DOHH2 (cell line): ENCODE data around the gene RNF180.

Experiments used
- H3F3A ChIP-seq: fragments of 200-600 bp; sonication (generic), shearing (Covaris generic); 2 replicates; pipeline ENCODE4 v1.6.0; 2016; ENCODE audit warnings: antibody characterized with exemption, mild to moderate bottlenecking; ENCODE audit not compliant: control insufficient read depth, insufficient read depth
- H3K27ac ChIP-seq: fragments of 200-600 bp; sonication (generic); 2 replicates; pipeline ENCODE4 v1.5.1; 2014; ENCODE audit warnings: low read depth, mild to moderate bottlenecking, low read length, moderate library complexity
- H3K27me3 ChIP-seq: fragments of 200-600 bp; sonication (generic); 2 replicates; pipeline ENCODE4 v1.6.1; 2014; ENCODE audit warnings: mild to moderate bottlenecking, low read length, mixed read lengths; ENCODE audit not compliant: control insufficient read depth
- H3K36me3 ChIP-seq: fragments of 200-600 bp; sonication (generic); 2 replicates; pipeline ENCODE4 v1.6.1; 2014; ENCODE audit warnings: mild to moderate bottlenecking, low read length, moderate library complexity, mixed read lengths; ENCODE audit not compliant: control insufficient read depth
- H3K4me1 ChIP-seq: fragments of 200-600 bp; sonication (generic); 2 replicates; pipeline ENCODE4 v1.6.1; 2014; ENCODE audit warnings: mild to moderate bottlenecking, low read length, mixed read lengths; ENCODE audit not compliant: control insufficient read depth
- H3K4me2 ChIP-seq: fragments of 200-600 bp; sonication (generic); 2 replicates; pipeline ENCODE4 v1.6.0; 2014; ENCODE audit warnings: mild to moderate bottlenecking, low read length, moderate library complexity
- H3K4me3 ChIP-seq: fragments of 200-600 bp; sonication (generic); 2 replicates; pipeline ENCODE4 v1.5.1; 2014; ENCODE audit warnings: mild to moderate bottlenecking, low read length, mixed read lengths
- H3K79me2 ChIP-seq: fragments of 200-600 bp; sonication (generic); 2 replicates; pipeline ENCODE4 v1.6.1; 2014; ENCODE audit warnings: mild to moderate bottlenecking, low read length, mixed read lengths; ENCODE audit not compliant: control insufficient read depth
- H3K9me2 ChIP-seq: fragments of 200-600 bp; sonication (generic); replicated peaks from 2 replicates; pipeline ENCODE4 v1.6.1; 2014; ENCODE audit warnings: mild to moderate bottlenecking, low read length, mixed read lengths; ENCODE audit not compliant: control insufficient read depth
- H3K9me3 ChIP-seq: fragments of 200-600 bp; sonication (generic); 2 replicates; pipeline ENCODE4 v1.6.1; 2014; ENCODE audit warnings: antibody characterized with exemption, low read length, mixed read lengths; ENCODE audit not compliant: control insufficient read depth, insufficient read depth
- H4K20me1 ChIP-seq: fragments of 200-600 bp; sonication (generic); 2 replicates; pipeline ENCODE4 v1.6.0; 2014; ENCODE audit warnings: low read depth, mild to moderate bottlenecking, antibody characterized with exemption, low read length, moderate library complexity; ENCODE audit not compliant: control insufficient read depth, insufficient read depth
- CTCF ChIP-seq: fragments of 200-600 bp; sonication (generic); IDR thresholded peaks from one replicate; pipeline ENCODE4 v1.5.1; 2014; ENCODE audit warnings: antibody characterized with exemption, mild to moderate bottlenecking, low read depth, low read length; ENCODE audit not compliant: poor library complexity, severe bottlenecking
- EZH2phosphoT487 ChIP-seq: fragments of 200-600 bp; sonication (generic); IDR thresholded peaks from 2 replicates; pipeline ENCODE4 v1.6.1; 2017; ENCODE audit warnings: borderline replicate concordance, mild to moderate bottlenecking, antibody characterized with exemption, low read length, moderate library complexity, mixed read lengths

RNF180 gene

GRCh38 chr5:64147379-64147778 lies 18.3 kb upstream of the RNF180 start:
- no peaks in the 10 kb centered on the region for H3K4me1 ChIP-seq
- no peaks in the 10 kb centered on the region for H3K79me2 ChIP-seq
- H3K9me3 ChIP-seq, result no peaks in the 10 kb centered on the region
- H3K36me3 ChIP-seq, result no peaks in the 10 kb centered on the region
- no peaks in the 10 kb centered on the region for H3F3A ChIP-seq
- no peak overlapping the region for H3K27ac ChIP-seq
- no peak overlapping the region for H3K4me2 ChIP-seq
- H3K9me2 ChIP-seq, result no peaks in the 10 kb centered on the region
- no peaks in the 10 kb centered on the region for H4K20me1 ChIP-seq
- H3K4me3 ChIP-seq, result no peak overlapping the region
- H3K27me3 ChIP-seq, result no peaks in the 10 kb centered on the region
- no peak for TF ChIP-seq EZH2phosphoT487
- TF ChIP-seq CTCF, result no peak

GRCh38 chr5:64147849-64148441 lies 17.7 kb upstream of the RNF180 start:
- Histone ChIP-seq H3K9me2 (no peaks in the 10 kb centered on the region), H3K79me2 (no peaks in the 10 kb centered on the region), H3K27ac (no peak overlapping the region), H3K27me3 (no peaks in the 10 kb centered on the region), H3K4me2 (no peak overlapping the region), H3F3A (no peaks in the 10 kb centered on the region), H4K20me1 (no peaks in the 10 kb centered on the region), H3K9me3 (no peaks in the 10 kb centered on the region), H3K36me3 (no peaks in the 10 kb centered on the region), H3K4me1 (no peaks in the 10 kb centered on the region), H3K4me3 (no peak overlapping the region)
- TF ChIP-seq CTCF (peak; percentile 57), EZH2phosphoT487 (no peak)

- no peaks in the 10 kb centered on the region for H3K27me3 ChIP-seq
- no peaks in the 10 kb centered on the region; the same call in 1 of the 2 replicates for H3K9me3 ChIP-seq
- no peak overlapping the region for H3K27ac ChIP-seq
- TF ChIP-seq EZH2phosphoT487, result no peak
- TF ChIP-seq CTCF, result no peak
- H3K79me2 ChIP-seq, result no peaks in the 10 kb centered on the region
- H3K4me3 ChIP-seq, result no peak overlapping the region
- no peaks in the 10 kb centered on the region for H3K9me2 ChIP-seq
- H4K20me1 ChIP-seq, result no peaks in the 10 kb centered on the region
- no peaks in the 10 kb centered on the region for H3F3A ChIP-seq
- no peaks in the 10 kb centered on the region for H3K4me1 ChIP-seq
- no peaks in the 10 kb centered on the region for H3K36me3 ChIP-seq
- H3K4me2 ChIP-seq, result no peak overlapping the region
These were observed 16.4 kb upstream of the RNF180 start for GRCh38 chr5:64149268-64149667.
